Aortic smooth muscle cell (primary cell): ENCODE data around the gene FAM24A. TPM values are rescaled to one million over a fixed set of nuclear protein-coding genes. Genes with fewer than 3 reads are reported as not detected.

Experiments used
- total RNA-seq: library from RNA; depleted of rRNA; stranded (reverse); fragments of >200 nt; gene quantifications from 2 replicates; pipeline ENCODE4 v1.2.3, GENCODE V29; 2014

Gene FAM24A, protein sequence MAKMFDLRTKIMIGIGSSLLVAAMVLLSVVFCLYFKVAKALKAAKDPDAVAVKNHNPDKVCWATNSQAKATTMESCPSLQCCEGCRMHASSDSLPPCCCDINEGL
- total RNA-seq: not detected in 2 replicates

DNA sequence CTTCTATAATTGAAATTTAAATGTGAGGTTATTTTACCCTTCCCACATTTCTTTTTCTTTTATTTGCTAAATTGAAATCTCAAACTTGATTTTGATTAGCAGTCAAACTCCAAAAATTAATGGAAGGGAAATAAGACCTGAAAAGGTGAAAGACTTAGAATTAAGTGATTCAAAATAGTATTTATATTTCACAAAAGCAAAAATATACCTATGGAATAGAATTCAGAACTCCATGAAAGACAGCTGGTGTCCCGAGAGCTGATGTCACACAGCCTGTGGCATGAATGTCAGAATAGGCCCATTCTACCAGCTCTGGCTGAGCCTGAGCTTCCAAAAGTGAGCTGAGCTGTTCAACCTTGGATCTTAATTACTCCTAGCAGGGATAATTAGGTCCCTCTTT, at the start of gene FAM24A:
TSS of gene FAM24A (plus strand) at position 301 of the 400 bp plus-strand sequence. CDS start 1,025 bp downstream, outside the sequence.

DNA sequence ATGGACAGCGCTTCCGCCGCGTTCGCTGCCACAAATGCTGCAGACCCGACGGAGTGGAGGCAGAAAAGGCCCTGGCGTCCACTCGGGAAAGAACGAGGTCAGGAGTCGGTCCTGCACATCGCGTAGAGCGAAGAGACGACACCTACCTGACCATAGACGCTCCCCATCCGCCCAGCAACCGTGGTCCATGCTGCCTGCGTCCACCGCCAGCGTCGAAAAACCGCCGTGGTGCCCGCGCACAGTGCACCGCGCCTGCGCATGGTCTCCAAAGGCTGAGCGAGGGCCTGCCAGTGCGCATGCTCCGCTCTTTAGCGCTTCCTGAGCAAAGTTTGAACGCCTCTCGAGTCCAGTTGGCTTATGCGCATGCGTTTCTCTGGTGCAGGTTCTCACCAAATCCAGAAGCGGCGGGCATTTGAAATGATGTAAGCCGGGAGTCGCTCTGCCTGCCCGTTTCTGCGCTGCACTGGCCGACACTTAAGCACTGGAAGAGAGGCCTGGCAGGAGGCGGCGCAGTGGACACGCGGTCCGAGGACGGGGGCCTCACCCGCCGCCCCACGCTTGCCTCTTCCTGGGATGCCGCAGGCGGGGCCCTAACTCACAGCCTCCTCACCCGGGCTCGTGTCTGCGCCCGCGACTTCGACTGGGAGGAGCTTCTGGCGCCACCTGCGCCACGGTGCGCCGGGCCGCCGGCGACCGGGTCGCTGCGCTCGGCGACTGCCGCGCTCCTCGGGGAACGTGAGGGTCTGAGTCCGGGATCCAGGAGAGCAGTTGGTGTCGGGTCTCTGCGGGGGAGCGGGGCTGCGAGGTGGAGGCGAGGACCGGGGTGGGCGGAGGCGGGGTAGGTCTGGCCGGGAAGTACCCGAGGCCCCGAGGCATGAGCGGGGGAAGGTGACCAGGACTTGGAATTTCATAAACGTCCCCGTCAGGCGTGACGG, 30.8 kb upstream of the FAM24A start, which contains the start of gene FAM24B:
TSS of gene FAM24B (minus strand) at position 243 of the 935 bp plus-strand sequence. CDS start 29,066 bp downstream, outside the sequence.

DNA sequence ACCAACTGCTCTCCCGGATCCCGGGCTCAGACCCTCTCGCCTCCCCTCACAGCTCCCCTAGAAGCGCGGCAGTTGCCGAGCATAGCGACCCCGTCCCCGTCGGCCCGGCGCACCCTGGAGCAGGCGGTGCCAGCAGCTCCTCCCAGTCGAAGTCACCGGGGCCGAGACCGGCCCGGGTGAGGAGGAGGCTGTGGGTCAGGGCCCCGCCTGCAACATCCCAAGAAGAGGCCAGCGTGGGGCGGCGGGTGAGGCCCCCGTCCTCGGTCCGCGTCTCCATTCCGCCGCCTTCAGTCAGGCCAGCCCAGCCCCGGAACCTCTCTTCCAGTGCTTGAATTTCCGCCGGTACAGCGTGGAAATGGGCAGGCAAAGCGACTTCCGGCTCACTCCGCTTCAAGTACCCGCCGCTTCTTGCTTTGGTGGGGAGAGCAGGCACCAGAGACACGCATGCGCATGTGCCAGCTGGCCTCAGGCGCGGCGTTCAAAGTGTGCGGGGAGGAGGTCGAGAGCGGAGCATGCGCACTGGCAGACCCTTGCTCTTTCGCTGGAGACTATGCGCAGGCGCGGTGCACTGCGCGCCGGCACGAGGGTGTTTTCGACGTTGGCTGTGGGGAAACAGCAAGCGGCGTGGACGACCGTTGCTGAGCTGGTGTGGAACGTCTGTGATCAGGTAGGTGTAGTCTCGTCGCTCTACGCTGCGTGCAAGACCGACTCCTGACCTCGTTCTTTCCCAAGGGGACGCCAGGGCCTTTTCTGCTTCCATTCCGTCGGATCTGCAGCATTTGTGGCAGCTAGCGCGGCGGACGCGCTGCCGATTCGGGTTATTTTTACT, 43.7 kb downstream of the FAM24A start, which contains the start of gene C10orf88:
TSS of gene C10orf88 (minus strand) at position 326 of the 829 bp plus-strand sequence. CDS start at position 277, 49 bp downstream.

Other genes starting within 250 kb of the FAM24A start
- not detected in 2 replicates for gene C10orf120, start 210.8 kb upstream of the FAM24A start, total RNA-seq
- 0.13 and 0.44 TPM in 2 replicates for gene CUZD1, start 64.8 kb upstream of the FAM24A start, total RNA-seq
- 2.9 and 3.7 TPM in 2 replicates for gene FAM24B, start 31.0 kb upstream of the FAM24A start, total RNA-seq
- 10.6 and 12.5 TPM in 2 replicates for gene C10orf88, start 43.6 kb downstream of the FAM24A start, total RNA-seq
- gene PSTK, start 69.8 kb downstream of the FAM24A start, total RNA-seq: 4.1 and 4.5 TPM in 2 replicates
- gene IKZF5, start 98.2 kb downstream of the FAM24A start, total RNA-seq: 1.5 and 2.9 TPM in 2 replicates
- gene ACADSB, start 98.4 kb downstream of the FAM24A start, total RNA-seq: 6.3 and 6.9 TPM in 2 replicates
- gene HMX3, start 225.4 kb downstream of the FAM24A start, total RNA-seq: not detected in 2 replicates
- not detected in 2 replicates for gene HMX2, start 237.5 kb downstream of the FAM24A start, total RNA-seq
- gene BUB3, start 243.8 kb downstream of the FAM24A start, total RNA-seq: 226 and 246 TPM in 2 replicates